Smooth muscle cell (in vitro differentiated cells): ENCODE data around the gene ITGAV. TPM values are rescaled to one million over a fixed set of nuclear protein-coding genes. Genes with fewer than 3 reads are reported as not detected.

ENCODE experiments used
- DNase-seq: peaks from one replicate; lab custom pipeline; 2025; ENCODE audit not compliant: unreplicated experiment; lab: John Stamatoyannopoulos, UW
- H2AFZ ChIP-seq: fragments of 200-600 bp; sonication (generic); 2 replicates; pipeline ENCODE4 v1.6.0; 2016; ENCODE audit warnings: antibody characterized with exemption, low read depth, mild to moderate bottlenecking
- H3F3A ChIP-seq: fragments of 200-600 bp; sonication (generic); 2 replicates; pipeline ENCODE4 v1.6.0; 2017; ENCODE audit warnings: antibody characterized with exemption, low read depth
- H3K27ac ChIP-seq: fragments of 200-600 bp; sonication (generic); 2 replicates; pipeline ENCODE4 v1.5.1; 2016; ENCODE audit warnings: low read depth, mild to moderate bottlenecking
- H3K27me3 ChIP-seq: fragments of 200-600 bp; sonication (generic); 2 replicates; pipeline ENCODE4 v1.6.1; 2016; ENCODE audit warnings: low read depth, mild to moderate bottlenecking
- H3K36me3 ChIP-seq: fragments of 200-600 bp; sonication (generic); 2 replicates; pipeline ENCODE4 v1.5.1; 2016; ENCODE audit warnings: low read depth
- H3K4me1 ChIP-seq: fragments of 200-600 bp; sonication (generic); 2 replicates; pipeline ENCODE4 v1.5.1; 2016; ENCODE audit warnings: low read depth
- H3K4me2 ChIP-seq: fragments of 200-600 bp; sonication (generic); 2 replicates; pipeline ENCODE4 v1.6.0; 2016; ENCODE audit warnings: mild to moderate bottlenecking
- H3K4me3 ChIP-seq: fragments of 200-600 bp; sonication (generic); 2 replicates; pipeline ENCODE4 v1.5.1; 2016; ENCODE audit warnings: mild to moderate bottlenecking
- H3K79me2 ChIP-seq: fragments of 200-600 bp; sonication (generic); 2 replicates; pipeline ENCODE4 v1.6.0; 2016; ENCODE audit warnings: low read depth, mild to moderate bottlenecking
- H3K9ac ChIP-seq: fragments of 200-600 bp; sonication (generic); 2 replicates; pipeline ENCODE4 v1.6.0; 2016; ENCODE audit warnings: low read depth
- H3K9me3 ChIP-seq: fragments of 200-600 bp; sonication (generic); replicated peaks from 2 replicates; pipeline ENCODE4 v1.5.1; 2016; ENCODE audit warnings: low read depth
- H4K20me1 ChIP-seq: fragments of 200-600 bp; sonication (generic); 2 replicates; pipeline ENCODE4 v1.6.0; 2016; ENCODE audit warnings: low read depth
- CTCF ChIP-seq: fragments of 200-600 bp; sonication (generic); IDR thresholded peaks from 2 replicates; pipeline ENCODE4 v1.5.1; 2017; ENCODE audit warnings: borderline replicate concordance, mild to moderate bottlenecking, antibody characterized with exemption; ENCODE audit not compliant: insufficient read depth, poor library complexity, severe bottlenecking
- WGBS: methylation state at CpG from one replicate; pipeline ENCODE4 v1.1.7; 2016; ENCODE audit warnings: low lambda C conversion rate; 5-methylcytosine and 5-hydroxymethylcytosine counted together
- polyA plus RNA-seq: library from polyadenylated mRNA; unstranded; fragments of >200 nt; fragmentation: Nextera tagmentation; extraction: Ambion mirVana; gene quantifications from 2 replicates; pipeline ENCODE4 v1.2.1, GENCODE V29; 2016
- total RNA-seq: library from RNA; depleted of rRNA; stranded (reverse); fragments of >200 nt; gene quantifications from 2 replicates; pipeline ENCODE4 v1.2.3, GENCODE V29; 2014

The ITGAV gene
- total and polyA plus RNA-seq, 2 experiments from 2014 or later, result 70.8 to 360 TPM

DNA sequence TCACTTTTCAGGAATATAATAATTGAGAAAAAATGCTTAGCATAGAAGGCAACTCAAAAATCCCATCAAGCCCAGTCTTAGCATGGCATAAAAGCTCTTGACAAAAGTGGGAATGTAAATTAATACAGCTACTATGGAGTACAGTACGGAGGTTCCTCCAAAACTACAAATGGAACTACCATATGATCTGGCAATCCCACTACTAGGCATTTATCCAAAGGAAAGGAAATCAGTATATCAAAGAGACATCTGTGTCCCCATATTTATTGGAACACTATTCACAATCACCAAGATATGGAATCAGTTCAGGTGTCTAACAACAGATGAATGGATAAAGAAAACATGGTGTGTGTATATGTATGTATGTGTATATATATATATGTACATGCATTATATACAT lies 28.8 kb downstream of the ITGAV start:
- H3K79me2 ChIP-seq, result peaks cover 98% of the 10 kb centered on the region
- H3K27ac ChIP-seq, result no peak overlapping the region

GRCh38 chr2:186623084-186623483 lies 33.2 kb downstream of the ITGAV start:
- no peak for DNase-seq
- H3K27me3 ChIP-seq, result no peaks in the 10 kb centered on the region
- H3K4me2 ChIP-seq, result no peak overlapping the region
- H3K9ac ChIP-seq, result no peak overlapping the region
- no peaks in the 10 kb centered on the region for H3K9me3 ChIP-seq
- H4K20me1 ChIP-seq, result peaks cover 74% of the 10 kb centered on the region
- no peak for TF ChIP-seq CTCF
- H3K27ac ChIP-seq, result no peak overlapping the region
- H3K36me3 ChIP-seq, result peaks cover 32% of the 10 kb centered on the region
- H3K4me3 ChIP-seq, result no peak overlapping the region
- no peak overlapping the region for H2AFZ ChIP-seq
- peaks cover 5% of the 10 kb centered on the region for H3F3A ChIP-seq
- peaks cover 98% of the 10 kb centered on the region for H3K79me2 ChIP-seq
- no peaks in the 10 kb centered on the region for H3K4me1 ChIP-seq
- 96% methylated on average over 2 of the region's 2 CpGs for WGBS

More for the DNA sequence above, 28.8 kb downstream of the ITGAV start:
- no peaks in the 10 kb centered on the region for H3K9me3 ChIP-seq
- H3K4me3 ChIP-seq, result no peak overlapping the region
- H3K4me2 ChIP-seq, result no peak overlapping the region
- TF ChIP-seq CTCF, result no peak
- peaks cover 8% of the 10 kb centered on the region for H3K4me1 ChIP-seq
- peaks cover 15% of the 10 kb centered on the region for H3K36me3 ChIP-seq
- no peak for DNase-seq
- H3K9ac ChIP-seq, result no peak overlapping the region
- peaks cover 10% of the 10 kb centered on the region for H3F3A ChIP-seq
- WGBS, result 100% methylated on average over 1 of the region's 1 CpG
- H4K20me1 ChIP-seq, result peaks cover 82% of the 10 kb centered on the region
- H2AFZ ChIP-seq, result no peak overlapping the region
- no peaks in the 10 kb centered on the region for H3K27me3 ChIP-seq

GRCh38 chr2:186624276-186624675 lies 34.4 kb downstream of the ITGAV start:
- peaks cover 98% of the 10 kb centered on the region for H3K79me2 ChIP-seq
- H3K27me3 ChIP-seq, result no peaks in the 10 kb centered on the region
- peaks cover 32% of the 10 kb centered on the region for H3K36me3 ChIP-seq
- peaks cover 10% of the 10 kb centered on the region for H3F3A ChIP-seq
- H2AFZ ChIP-seq, result no peak overlapping the region
- H4K20me1 ChIP-seq, result peaks cover 74% of the 10 kb centered on the region
- H3K4me2 ChIP-seq, result no peak overlapping the region
- no peak for DNase-seq
- 99% methylated on average over 3 of the region's 3 CpGs for WGBS
- no peak overlapping the region for H3K9ac ChIP-seq
- no peaks in the 10 kb centered on the region for H3K9me3 ChIP-seq
- no peak for TF ChIP-seq CTCF
- H3K4me1 ChIP-seq, result peaks cover under 1% of the 10 kb centered on the region
- no peak overlapping the region for H3K27ac ChIP-seq
- no peak overlapping the region for H3K4me3 ChIP-seq

- no peak overlapping the region for H3K4me2 ChIP-seq
- peak overlapping the region; percentile 49 for H3K27ac ChIP-seq
- H3K4me3 ChIP-seq, result no peak overlapping the region
- no peak overlapping the region for H3K9ac ChIP-seq
- peaks cover 48% of the 10 kb centered on the region for H4K20me1 ChIP-seq
- WGBS, result 43% methylated on average over 1 of the region's 1 CpG
- no peak overlapping the region for H2AFZ ChIP-seq
- H3K9me3 ChIP-seq, result no peaks in the 10 kb centered on the region
- no peaks in the 10 kb centered on the region for H3K27me3 ChIP-seq
- H3K36me3 ChIP-seq, result peaks cover 12% of the 10 kb centered on the region
- peaks cover 6% of the 10 kb centered on the region for H3K4me1 ChIP-seq
- TF ChIP-seq CTCF, result no peak
- H3F3A ChIP-seq, result peaks cover 9% of the 10 kb centered on the region
- peaks cover 97% of the 10 kb centered on the region for H3K79me2 ChIP-seq
- no peak for DNase-seq
Measured at GRCh38 chr2:186629250-186629996, 39.6 kb downstream of the ITGAV start.
